Glomerular visceral epithelial cell (primary cell): ENCODE results near the gene MDH2.
"Not testable (repeated sequence)": the region's sequence is repeated elsewhere in the genome, so short reads cannot be mapped to it uniquely, and the experiment has no call there.

Experiments used
- DNase-seq: peaks from one replicate; pipeline ENCODE4 v3.0.0-alpha.2; 2016; ENCODE audit errors: extremely low spot score

The MDH2 gene

DNA sequence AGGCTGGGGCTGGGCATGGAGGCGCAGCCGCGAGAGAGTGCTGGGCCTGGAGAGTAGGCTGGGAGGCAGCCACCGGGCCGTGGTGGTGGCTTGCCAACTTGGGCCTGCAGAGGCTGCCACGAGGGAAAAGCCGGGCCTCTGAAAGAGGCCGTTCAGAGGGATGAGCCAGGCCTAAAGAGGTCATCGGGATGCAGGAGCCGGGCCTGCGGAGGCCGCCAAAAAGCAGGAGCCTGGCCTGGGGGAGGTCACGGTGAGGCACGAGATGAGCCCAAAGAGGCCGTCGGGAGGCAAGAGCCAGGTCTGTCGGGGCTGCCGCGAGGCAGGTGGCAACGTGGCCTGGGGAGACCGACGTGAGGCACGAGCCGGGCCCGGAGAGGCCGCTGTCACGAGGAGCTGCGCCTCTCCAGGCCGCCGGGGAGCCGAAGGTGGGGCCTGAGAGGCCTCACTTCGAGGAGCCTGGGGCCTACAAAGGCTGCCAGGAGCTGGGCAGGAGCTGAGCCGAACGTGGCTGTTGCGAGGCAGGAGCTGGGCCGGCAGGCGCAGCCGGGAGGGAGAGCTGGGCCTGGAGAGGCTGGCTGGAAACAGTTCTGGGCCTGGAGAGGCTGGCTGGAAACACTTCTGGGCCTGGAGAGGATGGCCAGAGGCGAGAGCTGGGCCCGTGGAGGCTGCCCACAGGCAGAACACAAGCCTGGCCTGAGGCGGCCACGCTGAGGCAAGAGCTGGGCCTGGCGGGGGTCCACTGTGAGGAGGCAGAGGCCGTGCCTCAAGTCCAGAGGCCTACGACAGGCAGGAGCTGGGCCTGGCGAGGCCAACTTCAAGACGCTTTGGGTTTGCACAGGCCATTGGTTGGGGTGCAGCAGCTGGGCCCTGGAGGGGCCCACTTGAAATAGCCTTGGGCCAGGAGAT is 24.6 kb downstream of the MDH2 start:
- DNase-seq = no peak

DNA sequence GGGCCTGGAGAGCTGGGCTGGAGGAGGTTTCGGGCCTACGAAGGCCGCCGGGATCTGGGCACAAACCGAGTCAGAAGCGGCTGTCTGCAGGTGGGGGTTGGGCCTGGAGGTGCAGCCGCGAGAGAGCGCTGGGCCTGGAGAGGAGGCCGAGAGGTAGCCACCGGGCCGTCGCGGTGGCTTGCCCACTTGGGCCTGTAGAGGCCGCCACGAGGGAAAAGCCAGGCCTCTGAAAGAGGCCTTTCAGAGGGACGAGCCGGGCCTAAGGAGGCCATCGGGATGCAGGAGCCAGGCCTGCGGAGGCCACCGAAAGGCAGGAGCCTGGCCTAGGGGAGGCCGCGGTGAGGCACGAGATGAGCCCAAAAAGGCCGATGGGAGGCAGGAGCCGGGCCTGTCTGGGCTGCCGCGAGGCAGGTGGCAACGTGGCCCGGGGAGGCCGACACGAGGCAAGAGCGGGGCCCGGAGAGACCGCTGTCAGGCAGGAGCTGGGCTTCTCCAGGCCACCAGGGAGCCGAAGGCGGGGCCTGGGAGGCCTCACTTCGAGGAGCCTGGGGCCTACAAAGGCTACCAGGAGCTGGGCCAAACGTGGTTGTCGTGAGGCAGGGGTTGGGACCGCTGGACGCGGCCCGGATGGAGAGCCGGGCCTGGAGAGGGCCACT is 25.6 kb downstream of the MDH2 start:
- DNase-seq = no peak

DNA sequence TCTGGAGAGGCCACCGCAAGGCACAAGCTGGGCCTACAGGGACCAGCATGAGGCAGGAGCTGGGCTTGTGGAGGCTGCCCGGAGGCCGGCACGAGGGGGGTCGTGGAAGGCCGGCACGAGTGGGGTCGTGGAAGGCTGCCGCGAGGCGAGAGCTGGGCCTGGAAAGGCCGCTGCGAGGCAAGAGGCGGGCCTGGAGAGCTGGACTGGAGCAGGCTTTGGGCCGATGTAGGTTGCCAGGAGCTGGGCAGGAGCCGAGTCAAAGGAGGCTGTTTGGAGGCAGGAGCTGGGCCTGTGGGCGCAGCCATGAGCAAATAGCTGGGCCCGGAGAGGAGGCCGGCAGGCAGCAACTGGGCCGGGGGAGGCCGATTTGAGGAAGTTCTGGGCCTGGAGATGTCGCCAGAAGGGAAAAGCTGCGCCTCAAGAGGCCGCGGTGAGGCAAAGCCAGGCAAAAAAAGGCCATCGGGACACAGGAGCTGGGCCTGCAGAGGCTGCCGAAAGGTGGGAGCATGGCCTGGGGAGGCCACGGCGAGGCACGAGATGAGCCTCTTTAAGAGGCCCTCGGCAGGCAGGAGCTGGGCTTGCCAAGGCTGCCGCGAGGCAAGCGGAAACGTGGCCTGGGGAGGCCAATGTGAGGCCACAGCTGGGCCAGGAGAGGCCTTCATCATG is 26.5 kb downstream of the MDH2 start:
- no peak for DNase-seq

DNA sequence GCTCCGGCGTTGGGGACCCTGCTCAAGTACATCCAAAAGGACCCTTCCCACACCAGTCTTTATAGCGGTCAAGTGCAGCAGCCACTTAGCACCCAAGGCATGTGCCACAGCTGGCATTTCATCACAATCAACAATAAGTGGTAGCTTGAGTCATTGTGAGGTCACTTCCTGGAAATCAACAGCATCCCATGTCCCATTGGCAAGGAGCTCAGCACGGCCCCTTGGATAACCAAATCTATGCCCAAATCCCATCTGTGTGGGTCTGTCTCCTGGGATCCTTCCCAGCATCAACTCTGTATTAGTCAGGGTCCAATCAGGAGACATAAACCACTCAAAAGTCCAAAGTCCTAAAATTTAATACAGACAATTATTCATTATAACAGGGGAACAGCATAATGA is 27.1 kb downstream of the MDH2 start:
- no peak for DNase-seq

DNA sequence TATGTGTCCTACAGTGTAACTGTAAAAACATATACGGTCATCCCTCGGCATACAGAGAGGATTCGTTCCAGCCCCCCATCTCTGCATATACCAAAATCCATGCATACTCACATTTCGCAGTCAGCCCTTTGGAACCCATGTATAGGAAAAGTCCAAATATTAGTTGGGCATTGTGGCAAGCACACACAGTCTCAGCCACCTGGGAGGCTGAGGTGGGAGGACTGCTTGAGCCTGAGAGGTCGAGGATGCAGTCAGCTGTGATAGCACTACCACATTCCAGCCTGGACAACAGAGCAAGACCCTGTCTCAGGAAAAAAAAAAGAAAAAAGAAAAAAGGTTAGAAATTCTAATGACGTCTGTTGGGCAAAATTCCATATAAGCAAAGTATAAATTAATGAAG is 29.1 kb downstream of the MDH2 start:
- DNase-seq = no peak

DNA sequence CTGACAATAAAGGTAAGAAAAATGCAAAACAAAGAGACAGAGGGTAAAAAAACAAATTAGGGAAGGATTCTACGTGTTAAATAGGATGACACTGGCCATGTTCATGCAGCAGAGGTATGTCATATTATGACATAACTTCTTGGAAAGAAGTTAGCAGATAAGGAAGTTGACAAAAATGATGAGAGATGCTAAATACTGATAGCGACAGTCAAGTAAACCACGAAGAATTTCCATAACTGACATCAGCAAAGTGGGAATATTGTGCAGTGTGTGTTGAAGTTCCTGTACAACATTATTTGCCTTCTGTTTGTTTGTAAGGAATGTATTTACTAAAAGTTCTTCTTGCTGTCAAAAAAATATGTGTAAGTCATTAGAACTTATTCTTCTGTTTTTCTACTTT is 29.5 kb downstream of the MDH2 start:
- no peak for DNase-seq

DNA sequence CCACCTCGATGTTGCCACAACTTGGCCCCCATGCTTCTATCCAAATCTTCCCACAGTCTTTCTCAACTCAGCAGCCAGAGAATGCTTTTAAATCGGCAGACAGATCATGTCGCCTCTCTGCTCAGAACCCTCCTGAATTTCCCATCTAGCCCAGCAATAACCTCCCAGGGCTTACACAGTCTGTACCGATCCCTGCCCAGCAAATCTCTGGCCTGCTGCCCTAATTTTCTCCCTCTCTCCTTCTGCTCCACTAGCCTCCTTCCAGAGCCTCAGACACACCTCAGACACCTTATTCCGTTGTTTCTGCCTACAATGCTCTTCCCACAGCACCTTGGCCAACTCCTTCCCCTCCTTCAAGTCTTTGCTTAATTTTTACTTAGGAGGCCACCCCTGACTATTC is 32.3 kb downstream of the MDH2 start:
- no peak for DNase-seq

DNA sequence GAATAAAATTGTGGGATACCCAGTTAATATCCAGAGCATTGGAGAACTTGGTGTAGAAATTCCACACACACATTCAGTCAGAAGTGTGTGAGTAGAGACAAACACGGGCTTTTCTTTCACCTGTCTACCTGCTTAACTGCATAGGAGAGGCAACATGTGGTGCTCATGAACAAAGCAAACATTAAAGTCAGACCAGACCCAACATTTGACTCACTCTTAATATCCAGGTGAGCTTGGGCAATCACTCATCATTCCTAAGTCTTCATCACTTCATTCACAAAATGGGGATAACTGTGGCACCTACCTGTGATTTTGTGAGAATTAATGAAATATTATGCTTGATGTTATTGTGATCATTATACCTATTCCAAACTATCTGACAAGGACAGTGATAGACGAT is 36.2 kb downstream of the MDH2 start:
- DNase-seq = not testable (repeated sequence)

DNA sequence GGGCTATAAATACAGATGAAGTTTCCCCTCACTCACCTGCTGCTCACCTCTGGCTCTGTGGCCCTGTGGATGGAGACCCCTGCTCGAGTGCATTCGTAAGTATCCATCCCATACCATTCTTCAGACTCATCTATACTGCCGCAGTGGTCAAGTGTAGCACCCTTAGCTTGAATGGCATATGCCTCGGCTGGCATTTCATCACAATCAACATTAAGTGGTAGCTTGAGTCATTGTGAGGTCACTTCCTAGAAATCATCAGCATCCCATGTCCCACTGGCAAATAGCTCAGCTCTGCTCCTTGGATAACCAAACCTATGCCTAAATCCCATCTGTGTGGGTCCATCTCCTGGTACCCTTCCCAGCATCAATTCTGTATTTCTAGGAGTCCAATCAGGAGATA is 38.2 kb downstream of the MDH2 start:
- DNase-seq = no peak

DNA sequence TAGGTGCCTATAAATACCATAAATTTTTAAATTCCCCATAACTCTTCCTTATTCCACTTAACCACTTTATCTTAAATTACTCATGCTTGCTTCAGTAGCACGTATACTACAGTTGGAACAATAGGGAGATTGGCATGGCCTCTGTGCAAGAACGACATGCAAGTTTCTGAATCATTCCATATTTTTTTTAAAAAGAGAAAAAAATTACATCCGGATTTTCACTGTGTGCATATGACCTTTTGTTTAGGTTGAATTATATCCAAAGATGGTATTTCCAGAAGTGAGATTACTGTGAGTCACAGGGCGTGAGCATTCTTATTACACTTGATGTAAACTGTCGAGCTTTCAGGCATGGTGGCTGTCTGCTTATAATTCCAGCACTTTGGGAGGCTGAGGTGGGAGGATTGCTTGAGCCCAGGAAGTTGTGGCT is 39.5 kb downstream of the MDH2 start:
- DNase-seq = peak; percentile 54

DNA sequence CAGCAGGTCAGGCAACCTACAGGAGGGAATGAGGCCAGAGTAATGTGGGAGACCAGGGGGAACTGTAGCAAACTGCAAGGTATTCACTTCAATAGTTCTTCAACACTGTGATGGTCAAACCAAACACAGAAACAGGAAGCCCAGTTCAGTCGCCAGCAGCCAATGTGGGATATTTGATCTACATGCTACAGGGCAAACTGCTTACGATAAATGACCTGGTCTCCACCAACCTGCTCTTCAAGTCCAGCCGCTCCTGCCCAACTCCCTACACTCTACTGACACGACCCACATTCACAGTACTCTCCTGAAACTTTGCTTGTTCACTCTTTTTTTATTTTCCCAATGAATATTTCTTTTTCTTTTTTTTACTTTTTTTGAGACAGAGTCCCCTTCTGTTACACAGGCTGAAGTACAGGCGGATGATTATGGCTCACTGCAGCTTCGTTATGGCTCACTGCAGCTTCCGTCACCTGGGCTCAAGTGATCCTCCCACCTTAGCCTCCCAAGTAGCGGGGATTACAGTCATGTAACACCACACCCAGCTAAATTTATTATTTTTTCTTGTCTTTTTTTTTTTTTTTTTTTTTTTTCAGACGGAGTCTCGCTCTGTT is 42.1 kb downstream of the MDH2 start:
- DNase-seq = peak; percentile 71

DNA sequence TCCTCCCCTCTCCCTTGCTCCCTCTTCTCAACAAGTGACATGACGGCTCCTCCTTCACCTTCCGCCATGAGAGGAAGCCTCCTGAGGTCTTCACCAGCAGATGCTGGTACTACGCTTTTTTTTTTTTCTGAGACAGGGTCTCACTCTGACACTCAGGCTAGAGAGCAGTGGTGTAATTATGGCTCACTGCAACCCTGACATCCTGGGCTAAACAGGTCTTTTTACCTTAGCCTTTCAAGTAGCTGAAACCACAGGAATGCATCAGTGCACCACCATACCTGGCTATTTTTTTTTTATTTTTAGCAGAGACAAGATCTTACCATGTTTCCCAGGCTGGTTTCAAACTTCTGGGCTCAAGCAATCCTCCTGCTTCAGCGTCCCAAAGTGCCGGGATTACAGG is 43.6 kb downstream of the MDH2 start:
- no peak for DNase-seq

DNA sequence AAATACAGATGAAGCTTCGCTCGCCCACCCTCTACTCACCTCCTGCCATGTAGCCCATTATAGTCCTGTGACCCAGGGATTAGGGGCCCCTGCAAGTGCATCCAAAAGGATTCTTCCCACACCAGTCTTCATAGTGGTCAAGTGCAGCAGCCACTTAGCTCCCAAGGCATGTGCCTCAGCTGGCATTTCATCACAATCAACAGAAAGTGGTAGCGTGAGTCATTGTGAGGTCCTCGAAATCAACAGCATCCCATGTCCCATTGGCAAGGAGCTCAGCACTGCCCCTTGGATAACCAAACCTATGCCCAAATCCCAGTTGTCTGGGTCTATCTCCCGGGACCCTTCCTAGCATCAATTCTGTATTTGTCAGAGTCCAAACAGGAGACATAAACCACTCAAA is 45.6 kb downstream of the MDH2 start:
- DNase-seq = not testable (repeated sequence)

DNA sequence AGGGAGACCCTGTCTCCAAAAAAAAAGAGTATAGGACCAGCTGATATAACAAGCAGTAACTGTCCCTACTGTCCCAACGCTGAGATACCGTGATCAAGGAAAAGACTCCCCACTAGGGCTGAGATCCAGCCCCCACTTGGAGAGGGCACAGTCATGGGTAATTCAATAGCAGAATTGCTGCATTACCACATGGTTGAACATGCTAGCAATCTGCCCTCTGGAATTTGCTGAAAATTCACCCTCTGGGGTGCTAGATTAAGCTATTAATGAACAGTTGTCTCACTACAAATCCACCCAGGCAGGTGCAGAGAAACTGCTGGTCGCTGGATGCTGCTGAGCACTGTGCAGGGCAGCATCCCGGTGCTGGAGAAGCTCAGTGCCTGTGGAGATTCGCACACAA is 46.4 kb downstream of the MDH2 start:
- DNase-seq = not testable (repeated sequence)

DNA sequence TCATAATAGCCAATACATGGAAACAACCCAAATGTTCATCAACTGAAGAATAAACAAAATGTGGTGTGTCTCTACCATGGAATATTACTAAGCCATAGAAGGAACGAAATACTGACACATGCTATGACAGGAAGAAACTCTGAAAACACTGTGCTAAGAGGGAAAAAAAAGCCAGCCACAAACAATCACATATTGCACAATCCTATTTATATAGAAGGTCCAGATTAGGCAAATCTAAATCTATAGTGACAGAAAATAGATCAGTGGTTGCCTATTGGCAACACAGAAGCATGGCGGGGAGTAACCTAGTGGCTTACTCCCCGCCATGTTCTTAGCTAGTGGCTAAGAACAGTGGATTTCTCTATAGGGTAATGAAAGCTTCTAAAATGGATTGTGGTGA is 48.0 kb downstream of the MDH2 start:
- DNase-seq = no peak

DNA sequence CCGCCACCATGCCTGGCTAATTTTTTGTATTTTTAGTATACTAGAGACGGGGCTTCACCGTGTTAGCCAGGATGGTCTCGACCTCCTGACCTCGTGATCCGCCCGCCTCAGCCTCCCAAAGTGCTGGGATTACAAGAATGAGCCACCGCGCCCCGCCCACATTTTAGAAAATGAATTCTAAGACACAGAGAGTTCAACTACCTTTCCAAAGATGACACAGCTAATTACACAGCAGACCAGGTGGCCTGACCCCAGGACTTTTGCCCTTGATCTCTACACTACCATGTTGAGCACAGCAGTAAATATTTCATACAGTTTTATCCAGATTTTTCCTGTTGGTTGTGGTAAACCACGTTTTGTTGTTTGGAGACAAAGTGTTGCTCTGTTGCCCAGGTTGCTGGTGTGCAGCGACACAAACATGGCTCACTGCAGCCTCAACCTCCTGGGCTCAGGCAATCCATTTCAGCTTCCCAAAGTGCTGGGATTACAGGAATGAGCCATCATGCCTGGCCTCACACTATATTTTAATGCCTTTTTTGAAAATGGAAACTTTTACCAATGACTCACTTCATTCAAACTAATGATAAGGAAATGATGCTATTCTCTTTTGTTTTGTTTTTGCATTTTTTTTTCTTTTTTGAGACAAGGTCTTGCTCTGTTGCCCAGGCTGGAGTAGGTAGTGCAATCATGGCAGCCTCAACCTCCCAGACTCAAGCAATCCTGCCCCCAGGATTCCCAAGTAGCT is 54.0 kb downstream of the MDH2 start:
- not testable (repeated sequence) for DNase-seq

DNA sequence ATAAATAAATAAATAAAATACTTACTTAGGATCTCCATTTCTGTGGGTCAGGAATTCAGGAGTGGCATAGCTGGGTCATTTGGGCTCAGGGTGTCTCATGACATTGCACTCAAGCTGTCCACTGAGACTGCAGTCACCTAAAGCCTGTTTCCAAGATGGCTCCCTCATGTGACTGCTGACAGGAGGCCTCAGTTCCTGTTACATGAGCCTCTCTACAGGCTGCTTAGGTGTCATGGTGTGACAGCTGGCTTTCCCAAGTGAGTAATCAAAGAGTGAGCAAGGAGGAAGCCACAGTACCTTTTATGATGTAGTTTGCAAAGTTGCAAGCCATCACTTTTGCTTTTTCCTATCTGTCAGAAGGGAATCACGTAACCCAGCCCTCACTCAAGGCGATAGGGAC is 55.9 kb downstream of the MDH2 start:
- DNase-seq = not testable (repeated sequence)

DNA sequence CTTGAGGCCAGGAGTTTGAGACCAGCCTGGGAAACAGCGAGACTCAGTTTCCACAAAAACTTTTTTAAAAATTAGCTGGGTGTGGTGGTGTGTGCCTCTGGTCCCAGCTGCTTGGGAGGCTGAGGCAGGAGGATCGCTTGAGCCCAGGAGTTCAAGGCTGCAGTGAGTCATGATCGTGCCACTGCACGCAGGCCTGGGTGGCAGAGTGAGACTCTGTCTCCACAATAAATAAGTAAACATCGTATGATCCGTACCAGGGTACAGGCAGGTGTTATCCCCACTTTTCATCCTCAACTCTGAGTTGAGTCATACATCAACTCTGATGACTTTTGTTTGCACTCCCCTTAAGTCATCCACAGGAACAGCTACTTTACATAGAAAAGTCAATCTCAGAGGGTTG is 58.2 kb downstream of the MDH2 start:
- DNase-seq = not testable (repeated sequence)

DNA sequence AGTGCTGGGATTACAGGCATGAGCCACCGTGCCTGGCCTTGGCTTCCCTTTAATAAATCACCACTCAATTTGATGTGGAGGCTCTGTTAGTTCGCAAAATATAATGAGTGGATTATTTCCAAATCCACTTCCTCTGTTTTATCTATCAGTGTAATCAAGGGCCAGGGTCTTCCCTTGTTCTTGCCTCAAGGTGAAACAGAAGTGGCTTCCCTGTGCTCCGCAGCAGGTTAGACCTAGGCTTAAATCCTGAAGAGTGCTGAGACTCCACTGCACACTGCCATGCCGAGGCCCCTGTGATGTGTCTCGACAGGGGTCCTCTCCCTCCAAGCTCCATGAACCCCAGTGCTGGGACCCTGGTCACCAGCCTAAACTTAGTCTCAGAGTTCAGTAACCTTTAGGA is 59.0 kb downstream of the MDH2 start:
- no peak for DNase-seq

DNA sequence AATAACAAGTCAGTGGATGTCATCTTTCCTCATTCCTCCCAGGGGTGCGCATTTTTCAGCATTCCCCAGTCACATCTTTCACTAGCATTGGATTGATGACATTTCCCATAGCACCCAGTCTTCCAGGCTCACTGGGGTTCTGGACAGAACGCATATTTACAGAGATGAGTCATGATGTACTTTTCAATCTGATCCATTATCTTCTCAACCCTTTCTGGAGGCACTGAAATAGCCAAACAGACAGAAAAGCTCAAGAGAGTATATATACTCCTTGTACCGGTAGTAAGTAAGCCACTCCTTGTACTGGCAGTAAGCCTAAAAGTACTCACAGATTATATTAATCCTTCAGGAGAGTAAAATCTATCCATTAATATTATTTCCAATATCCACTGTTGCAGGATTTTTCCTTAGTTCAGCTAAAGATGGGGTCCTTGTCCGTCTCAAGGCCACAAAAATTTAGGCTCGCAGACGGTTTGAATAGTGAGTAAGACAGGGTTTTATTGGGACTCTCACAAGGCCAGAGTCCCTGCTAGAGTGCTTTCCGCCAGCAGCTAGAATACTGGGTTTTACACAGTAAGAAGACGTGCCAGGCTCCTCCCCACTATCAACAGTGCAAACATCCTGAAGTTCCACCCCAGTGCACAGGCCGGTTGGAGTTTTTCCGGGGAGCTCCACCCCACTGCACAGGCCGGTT is 60.8 kb downstream of the MDH2 start:
- DNase-seq = peak; percentile 61

DNA sequence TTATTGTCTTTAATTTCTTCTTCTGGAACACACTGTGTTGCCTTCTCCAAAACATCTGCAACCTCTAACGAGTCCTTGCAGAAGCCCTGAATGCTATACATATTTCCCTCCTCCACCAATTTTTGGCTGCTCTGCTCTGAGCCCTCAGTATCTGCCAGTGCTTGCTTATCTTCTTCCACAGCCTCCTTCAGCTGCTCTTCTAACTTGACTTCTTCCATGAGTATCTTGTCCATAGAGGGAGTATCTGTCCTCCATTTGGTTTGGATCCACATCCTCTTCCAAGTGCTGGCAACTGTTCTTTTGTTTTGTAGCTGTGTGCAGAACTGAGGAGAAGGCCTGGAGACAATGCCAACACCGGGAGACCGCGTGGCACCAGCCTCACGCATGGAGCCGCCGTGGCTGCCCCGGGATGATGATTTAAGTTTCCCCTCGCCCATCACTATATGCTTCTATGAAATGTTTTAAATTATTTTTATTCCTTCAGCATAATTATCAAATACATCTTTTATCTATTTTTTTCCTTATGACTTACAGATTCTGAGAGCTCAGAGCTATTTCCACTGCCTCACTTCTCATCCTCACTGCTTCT is 65.2 kb downstream of the MDH2 start:
- DNase-seq = not testable (repeated sequence)
